ENCODE results near the gene CEP72. TPM values are rescaled to one million over a fixed set of nuclear protein-coding genes. Genes with fewer than 3 reads are reported as not detected.
"Not testable (repeated sequence)": the region's sequence is repeated elsewhere in the genome, so short reads cannot be mapped to it uniquely, and the experiment has no call there.

The CEP72 gene
- total RNA-seq, 1 donor: 5.2 TPM

GRCh38 chr5:696753-697702 is 84.9 kb downstream of the CEP72 start:
- not testable (repeated sequence) for DNase-seq (ENCODE audit: low read depth); H3K4me3 ChIP-seq (ENCODE audit: low read depth, low read length)

Other genes with a start within 250 kb of the CEP72 start
- gene EXOC3, start 169.2 kb upstream of the CEP72 start, total RNA-seq: 31.2 and 32.4 TPM in 2 replicates
- gene SLC9A3, start 87.9 kb upstream of the CEP72 start, total RNA-seq: 0.86 and 0.97 TPM in 2 replicates
- under 0.01 TPM in 2 replicates for gene TPPP, start 81.0 kb downstream of the CEP72 start, total RNA-seq
- gene ZDHHC11B, start 172.4 kb downstream of the CEP72 start, total RNA-seq: not detected in 2 replicates
- 0.64 and 0.86 TPM in 2 replicates for gene ZDHHC11, start 238.6 kb downstream of the CEP72 start, total RNA-seq

Data from fibroblast of villous mesenchyme (primary cell).